GM12878 (cell line): ENCODE results near the gene TMEM175. TPM values are rescaled to one million over a fixed set of nuclear protein-coding genes. Genes with fewer than 3 reads are reported as not detected.

Source experiments
- ATAC-seq: fragments of 200-7000 bp; cut with Tn5 transposase; 3 replicates; pipeline ENCODE4 v1.9.1; 2020; ENCODE audit warnings: mild to moderate bottlenecking, moderate library complexity
- BruUV-seq: library from RNA; stranded (reverse); fragments of 400-500 nt; replicated peaks from 2 replicates; lab custom pipeline; 2021; lab: Mats Ljungman, UMichigan
- CTCF ChIA-PET: fragments of 300-600 bp; sonication (Branson Sonifier 250); formaldehyde crosslinking; extraction: SDS; loops from one replicate; lab custom pipeline; 2021; ENCODE audit warnings: inconsistent platforms; lab: Yijun Ruan, JAX
- POLR2A ChIA-PET: fragments of 350-600 bp; formaldehyde crosslinking; extraction: SDS; loops from one replicate; lab custom pipeline; 2021; ENCODE audit warnings: inconsistent platforms; lab: Charles Lee
- RAD21 ChIA-PET: fragments of 300-600 bp; sonication (Branson Sonifier 250); formaldehyde crosslinking; loops from one replicate; lab custom pipeline; 2023; ENCODE audit warnings: antibody characterized with exemption; ENCODE audit not compliant: unreplicated experiment; lab: Charles Lee
- SMC1A ChIA-PET: fragments of 300-600 bp; sonication (Branson Sonifier 250); formaldehyde crosslinking; loops from one replicate; lab custom pipeline; 2023; ENCODE audit not compliant: unreplicated experiment, uncharacterized antibody; lab: Charles Lee
- DNase-seq: peaks from one replicate; pipeline ENCODE4 v3.0.0-alpha.2; 2011; ENCODE audit warnings: low read depth, low spot score
- FAIRE-seq: peaks from 3 replicates; lab custom pipeline; 2011; peaks lifted over from hg19 to GRCh38; lab: Jason Lieb, UNC
- H2AFZ ChIP-seq: 2 replicates; pipeline ENCODE4 v1.6.0; 2011; ENCODE audit warnings: low read depth, low read length, control low read depth; ENCODE audit not compliant: control insufficient read depth
- H3K27ac ChIP-seq: 2 replicates; pipeline ENCODE4 v1.5.1; 2011; ENCODE audit warnings: control low read depth; ENCODE audit not compliant: control insufficient read depth, insufficient read depth
- H3K27me3 ChIP-seq, 2 experiments: replicated peaks in 1 of 2; 2 replicates each; pipeline versions ENCODE4 v1.6.0 to v1.6.1; 2011; ENCODE audit warnings: low read length in 1 of 2; ENCODE audit not compliant: control insufficient read depth in 2 of 2, insufficient read depth in 2 of 2
- H3K36me3 ChIP-seq, 2 experiments: 2 replicates each; pipeline ENCODE4 v1.5.1; 2011; ENCODE audit warnings: low read length in 1 of 2; ENCODE audit not compliant: control insufficient read depth in 2 of 2, insufficient read depth in 2 of 2
- H3K4me1 ChIP-seq: 2 replicates; pipeline ENCODE4 v1.6.1; 2011; ENCODE audit warnings: mild to moderate bottlenecking, low read length, moderate library complexity, mixed read lengths; ENCODE audit not compliant: control insufficient read depth, insufficient read depth
- H3K4me2 ChIP-seq: 2 replicates; pipeline ENCODE4 v1.6.0; 2011; ENCODE audit warnings: control low read depth; ENCODE audit not compliant: control insufficient read depth, insufficient read depth
- H3K4me3 ChIP-seq: fragments of 200-600 bp; sonication (generic); 2 replicates; pipeline ENCODE4 v1.5.1; 2016
- H3K79me2 ChIP-seq: 2 replicates; pipeline ENCODE4 v1.6.0; 2011; ENCODE audit warnings: low read length; ENCODE audit not compliant: control insufficient read depth, insufficient read depth
- H3K9ac ChIP-seq: 2 replicates; pipeline ENCODE4 v1.8.0; 2011; ENCODE audit warnings: low read length, control low read depth, mixed read lengths; ENCODE audit not compliant: control insufficient read depth, insufficient read depth
- H3K9me3 ChIP-seq: replicated peaks from 3 replicates; pipeline ENCODE4 v1.5.1; 2011; ENCODE audit warnings: mild to moderate bottlenecking, low read length; ENCODE audit not compliant: control insufficient read depth, insufficient read depth
- H4K20me1 ChIP-seq: 2 replicates; pipeline ENCODE4 v1.6.0; 2011; ENCODE audit not compliant: control insufficient read depth, insufficient read depth
- GABPA ChIP-seq: IDR thresholded peaks from 2 replicates; pipeline ENCODE4 v1.6.1; 2014; ENCODE audit warnings: antibody characterized with exemption, low read depth, mild to moderate bottlenecking, inconsistent platforms
- RAD51 ChIP-seq: fragments of 450-650 bp; IDR thresholded peaks from 2 replicates; pipeline ENCODE4 v1.6.1; 2016; ENCODE audit warnings: moderate library complexity, mild to moderate bottlenecking, inconsistent platforms
- SMARCA5 ChIP-seq: fragments of 450-650 bp; IDR thresholded peaks from 2 replicates; pipeline ENCODE4 v1.6.1; 2017; ENCODE audit warnings: mild to moderate bottlenecking
- SREBF2 ChIP-seq: IDR thresholded peaks from 2 replicates; pipeline ENCODE4 v1.6.1; 2012; ENCODE audit warnings: mild to moderate bottlenecking, low read length
- WGBS: methylation state at CpG from one replicate; pipeline ENCODE4 v1.1.6; 2016; ENCODE audit warnings: low lambda C conversion rate; ENCODE audit not compliant: insufficient replicate concordance, insufficient coverage; ENCODE audit errors: missing lambda C conversion rate; 5-methylcytosine and 5-hydroxymethylcytosine counted together
- in situ Hi-C: fragments of 300-500 bp; cut with MboI; formaldehyde crosslinking; loops from 9 replicates; pipeline ENCODE4 v1.14.3; 2018; ENCODE audit warnings: mixed read lengths
- intact Hi-C: fragments of 100-400 bp; cut with micrococcal nuclease; formaldehyde crosslinking; loops from one replicate; pipeline ENCODE4 v1.14.2; 2022; ENCODE audit not compliant: unreplicated experiment
- polyA plus RNA-seq, 11 experiments: library from polyadenylated mRNA; depleted of rRNA in 4 of 11; unstranded in 6 of 11; stranded (reverse) in 5 of 11; fragments of >200 nt; fragmentation: Nextera tagmentation in 4 of 11; fragmentation: Illumina TruSeq in 1 of 11; extraction: Ambion mirVana in 4 of 11; extraction: Trizol in 1 of 11; gene quantifications; 1 replicate in 1 of 11; 2 replicates in 10 of 11; pipeline versions ENCODE4 v1.2.1 to v1.2.3, GENCODE V29; 2011 to 2016; ENCODE audit warnings: inconsistent platforms in 2 of 11, missing spikeins in 2 of 11, low read depth in 1 of 11
- total RNA-seq, 4 experiments: library from RNA; depleted of rRNA in 3 of 4; stranded (reverse); fragments of >200 nt in 3 of 4; fragmentation: Illumina TruSeq in 1 of 4; extraction: Trizol in 1 of 4; gene quantifications; 2 replicates each; pipeline versions ENCODE4 v1.2.1 to v1.2.3, GENCODE V29; 2013 to 2021
- TF ChIP-seq, protein P1 (sequence below): IDR thresholded peaks from 2 replicates; pipeline ENCODE4 v1.6.1; 2012; ENCODE audit warnings: low read depth, low read length, improper control_type of control experiment
- TF ChIP-seq, protein P2 (sequence below): fragments of 450-650 bp; IDR thresholded peaks from 2 replicates; pipeline ENCODE4 v1.6.1; 2018; ENCODE audit warnings: mild to moderate bottlenecking, low read depth, moderate library complexity; ENCODE audit not compliant: partially characterized antibody
- TF ChIP-seq, protein P3 (sequence below): fragments of 450-650 bp; IDR thresholded peaks from 2 replicates; pipeline ENCODE4 v1.6.1; 2016; ENCODE audit warnings: mild to moderate bottlenecking
- TF ChIP-seq, protein P4 (sequence below): fragments of 450-650 bp; conservative IDR thresholded peaks from 2 replicates; pipeline ENCODE4 v1.6.1; 2017; ENCODE audit warnings: mild to moderate bottlenecking, moderate library complexity

Gene TMEM175
- total and polyA plus RNA-seq, 10 of the 15 experiments (the other 5 are each of a cell fraction or from before 2014, with no cell fraction given): 0.11 to 39.5 (median 22.3) TPM

- TF ChIP-seq, protein P1, sequence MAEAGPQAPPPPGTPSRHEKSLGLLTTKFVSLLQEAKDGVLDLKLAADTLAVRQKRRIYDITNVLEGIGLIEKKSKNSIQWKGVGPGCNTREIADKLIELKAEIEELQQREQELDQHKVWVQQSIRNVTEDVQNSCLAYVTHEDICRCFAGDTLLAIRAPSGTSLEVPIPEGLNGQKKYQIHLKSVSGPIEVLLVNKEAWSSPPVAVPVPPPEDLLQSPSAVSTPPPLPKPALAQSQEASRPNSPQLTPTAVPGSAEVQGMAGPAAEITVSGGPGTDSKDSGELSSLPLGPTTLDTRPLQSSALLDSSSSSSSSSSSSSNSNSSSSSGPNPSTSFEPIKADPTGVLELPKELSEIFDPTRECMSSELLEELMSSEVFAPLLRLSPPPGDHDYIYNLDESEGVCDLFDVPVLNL: no peak
- TF ChIP-seq SMARCA5 (no peak), SREBF2 (no peak)
- TF ChIP-seq, protein P2, sequence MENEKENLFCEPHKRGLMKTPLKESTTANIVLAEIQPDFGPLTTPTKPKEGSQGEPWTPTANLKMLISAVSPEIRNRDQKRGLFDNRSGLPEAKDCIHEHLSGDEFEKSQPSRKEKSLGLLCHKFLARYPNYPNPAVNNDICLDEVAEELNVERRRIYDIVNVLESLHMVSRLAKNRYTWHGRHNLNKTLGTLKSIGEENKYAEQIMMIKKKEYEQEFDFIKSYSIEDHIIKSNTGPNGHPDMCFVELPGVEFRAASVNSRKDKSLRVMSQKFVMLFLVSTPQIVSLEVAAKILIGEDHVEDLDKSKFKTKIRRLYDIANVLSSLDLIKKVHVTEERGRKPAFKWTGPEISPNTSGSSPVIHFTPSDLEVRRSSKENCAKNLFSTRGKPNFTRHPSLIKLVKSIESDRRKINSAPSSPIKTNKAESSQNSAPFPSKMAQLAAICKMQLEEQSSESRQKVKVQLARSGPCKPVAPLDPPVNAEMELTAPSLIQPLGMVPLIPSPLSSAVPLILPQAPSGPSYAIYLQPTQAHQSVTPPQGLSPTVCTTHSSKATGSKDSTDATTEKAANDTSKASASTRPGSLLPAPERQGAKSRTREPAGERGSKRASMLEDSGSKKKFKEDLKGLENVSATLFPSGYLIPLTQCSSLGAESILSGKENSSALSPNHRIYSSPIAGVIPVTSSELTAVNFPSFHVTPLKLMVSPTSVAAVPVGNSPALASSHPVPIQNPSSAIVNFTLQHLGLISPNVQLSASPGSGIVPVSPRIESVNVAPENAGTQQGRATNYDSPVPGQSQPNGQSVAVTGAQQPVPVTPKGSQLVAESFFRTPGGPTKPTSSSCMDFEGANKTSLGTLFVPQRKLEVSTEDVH: no peak
Measured at GRCh38 chr4:948101-948935, 16.1 kb downstream of the TMEM175 start (continued).

DNA sequence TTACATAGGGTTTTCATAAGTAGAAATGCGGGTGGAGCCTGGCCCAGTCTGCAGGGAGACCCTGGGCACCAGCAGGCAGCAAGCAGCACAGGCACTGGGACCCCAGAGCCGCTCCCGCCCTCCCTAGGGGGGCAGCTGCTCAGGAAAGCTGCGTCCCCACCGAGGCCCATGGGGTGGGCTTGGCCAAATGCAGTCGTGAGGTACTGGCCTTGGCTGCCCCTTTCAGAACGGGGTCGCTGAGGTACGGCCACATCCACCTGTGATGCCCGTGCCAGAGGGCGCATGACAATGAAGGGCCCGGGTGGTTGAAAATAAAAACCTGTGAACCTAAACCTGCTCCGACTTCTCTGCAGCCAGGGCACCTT is 16.7 kb downstream of the TMEM175 start:
- no peak for FAIRE-seq
- SMC1A ChIA-PET: no interaction called here
- Histone ChIP-seq H3K36me3 (no peaks in the 10 kb centered on the region), H3K9ac (no peak overlapping the region), H3K79me2 (no peaks in the 10 kb centered on the region), H3K27ac (no peak overlapping the region), H4K20me1 (no peaks in the 10 kb centered on the region), H3K4me3 (no peak overlapping the region), H2AFZ (no peak overlapping the region), H3K27me3 (no peaks in the 10 kb centered on the region), H3K9me3 (no peaks in the 10 kb centered on the region), H3K4me2 (no peak overlapping the region), H3K4me1 (no peaks in the 10 kb centered on the region)
- CTCF ChIA-PET: no interaction called here
- in situ Hi-C loops (no loop called here), intact Hi-C loops (no loop called here)
- BruUV-seq: no TSS peak
- no peak for DNase-seq
- 81% methylated on average over 13 of the region's 13 CpGs for whole genome bisulfite sequencing
- ATAC-seq: no peak
- TF ChIP-seq, protein P3, sequence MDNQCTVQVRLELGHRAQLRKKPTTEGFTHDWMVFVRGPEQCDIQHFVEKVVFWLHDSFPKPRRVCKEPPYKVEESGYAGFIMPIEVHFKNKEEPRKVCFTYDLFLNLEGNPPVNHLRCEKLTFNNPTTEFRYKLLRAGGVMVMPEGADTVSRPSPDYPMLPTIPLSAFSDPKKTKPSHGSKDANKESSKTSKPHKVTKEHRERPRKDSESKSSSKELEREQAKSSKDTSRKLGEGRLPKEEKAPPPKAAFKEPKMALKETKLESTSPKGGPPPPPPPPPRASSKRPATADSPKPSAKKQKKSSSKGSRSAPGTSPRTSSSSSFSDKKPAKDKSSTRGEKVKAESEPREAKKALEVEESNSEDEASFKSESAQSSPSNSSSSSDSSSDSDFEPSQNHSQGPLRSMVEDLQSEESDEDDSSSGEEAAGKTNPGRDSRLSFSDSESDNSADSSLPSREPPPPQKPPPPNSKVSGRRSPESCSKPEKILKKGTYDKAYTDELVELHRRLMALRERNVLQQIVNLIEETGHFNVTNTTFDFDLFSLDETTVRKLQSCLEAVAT: no peak
- TF ChIP-seq RAD51: no peak
- TF ChIP-seq, protein P4, sequence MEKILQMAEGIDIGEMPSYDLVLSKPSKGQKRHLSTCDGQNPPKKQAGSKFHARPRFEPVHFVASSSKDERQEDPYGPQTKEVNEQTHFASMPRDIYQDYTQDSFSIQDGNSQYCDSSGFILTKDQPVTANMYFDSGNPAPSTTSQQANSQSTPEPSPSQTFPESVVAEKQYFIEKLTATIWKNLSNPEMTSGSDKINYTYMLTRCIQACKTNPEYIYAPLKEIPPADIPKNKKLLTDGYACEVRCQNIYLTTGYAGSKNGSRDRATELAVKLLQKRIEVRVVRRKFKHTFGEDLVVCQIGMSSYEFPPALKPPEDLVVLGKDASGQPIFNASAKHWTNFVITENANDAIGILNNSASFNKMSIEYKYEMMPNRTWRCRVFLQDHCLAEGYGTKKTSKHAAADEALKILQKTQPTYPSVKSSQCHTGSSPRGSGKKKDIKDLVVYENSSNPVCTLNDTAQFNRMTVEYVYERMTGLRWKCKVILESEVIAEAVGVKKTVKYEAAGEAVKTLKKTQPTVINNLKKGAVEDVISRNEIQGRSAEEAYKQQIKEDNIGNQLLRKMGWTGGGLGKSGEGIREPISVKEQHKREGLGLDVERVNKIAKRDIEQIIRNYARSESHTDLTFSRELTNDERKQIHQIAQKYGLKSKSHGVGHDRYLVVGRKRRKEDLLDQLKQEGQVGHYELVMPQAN: no peak
- TF ChIP-seq GABPA: no peak
- POLR2A ChIA-PET: interaction anchor here (0.6 to 1.5 kb wide), 2 partner anchors 13 to 234 kb away, joined by 3 read pairs; no protein-coding TSS in a partner anchor
- RAD21 ChIA-PET: no interaction called here
